GM23248 (cell line): ENCODE measurements around the gene GALNT18. TPM values are rescaled to one million over a fixed set of nuclear protein-coding genes. Genes with fewer than 3 reads are reported as not detected.

Source experiments
- DNase-seq: peaks from one replicate; pipeline ENCODE4 v3.0.0-alpha.2; 2015
- H2AFZ ChIP-seq: fragments of 200-600 bp; sonication (generic); 2 replicates; pipeline ENCODE4 v1.6.1; 2016; ENCODE audit warnings: antibody characterized with exemption
- H3F3A ChIP-seq: fragments of 200-600 bp; sonication (generic); 2 replicates; pipeline ENCODE4 v1.6.1; 2016; ENCODE audit warnings: mild to moderate bottlenecking, antibody characterized with exemption, mixed run types; ENCODE audit not compliant: insufficient read depth
- H3K27ac ChIP-seq: fragments of 200-600 bp; sonication (generic); 2 replicates; pipeline ENCODE4 v1.5.1; 2016; ENCODE audit warnings: mild to moderate bottlenecking
- H3K27me3 ChIP-seq: fragments of 200-600 bp; sonication (generic); replicated peaks from 2 replicates; pipeline ENCODE4 v1.6.1; 2016; ENCODE audit warnings: mild to moderate bottlenecking; ENCODE audit not compliant: insufficient read depth
- H3K36me3 ChIP-seq: fragments of 200-600 bp; sonication (generic); 2 replicates; pipeline ENCODE4 v1.6.1; 2016; ENCODE audit warnings: low read depth, mild to moderate bottlenecking
- H3K4me1 ChIP-seq: fragments of 200-600 bp; sonication (generic); 2 replicates; pipeline ENCODE4 v1.6.1; 2016; ENCODE audit warnings: mild to moderate bottlenecking; ENCODE audit not compliant: insufficient read depth
- H3K4me2 ChIP-seq: fragments of 200-600 bp; sonication (generic); one replicate; pipeline ENCODE4 v1.6.1; 2016; ENCODE audit warnings: mild to moderate bottlenecking; ENCODE audit not compliant: unreplicated experiment
- H3K4me3 ChIP-seq: fragments of 200-600 bp; sonication (generic); 2 replicates; pipeline ENCODE4 v1.5.1; 2016; ENCODE audit warnings: mild to moderate bottlenecking
- H3K79me2 ChIP-seq: fragments of 200-600 bp; sonication (generic); 2 replicates; pipeline ENCODE4 v1.6.1; 2016; ENCODE audit warnings: mild to moderate bottlenecking; ENCODE audit not compliant: insufficient read depth
- H3K9ac ChIP-seq: fragments of 200-600 bp; sonication (generic); 2 replicates; pipeline ENCODE4 v1.6.1; 2016; ENCODE audit warnings: mild to moderate bottlenecking
- H3K9me2 ChIP-seq: fragments of 200-600 bp; sonication (generic); 2 replicates; pipeline ENCODE4 v1.6.1; 2016; ENCODE audit warnings: mixed run types, mild to moderate bottlenecking, moderate library complexity; ENCODE audit not compliant: insufficient read depth
- H3K9me3 ChIP-seq: fragments of 200-600 bp; sonication (generic); one replicate; pipeline ENCODE4 v1.6.1; 2017; ENCODE audit warnings: low read depth
- H4K20me1 ChIP-seq: fragments of 200-600 bp; sonication (generic); 2 replicates; pipeline ENCODE4 v1.6.0; 2016; ENCODE audit not compliant: insufficient read depth
- EZH2 ChIP-seq: fragments of 200-600 bp; sonication (generic); IDR thresholded peaks from 2 replicates; pipeline ENCODE4 v1.6.1; 2018; ENCODE audit warnings: antibody characterized with exemption, mild to moderate bottlenecking; ENCODE audit not compliant: insufficient read depth, poor library complexity, severe bottlenecking
- EZH2phosphoT487 ChIP-seq: fragments of 200-600 bp; sonication (generic); IDR thresholded peaks from 2 replicates; pipeline ENCODE4 v1.6.1; 2018; ENCODE audit warnings: antibody characterized with exemption, moderate library complexity, mild to moderate bottlenecking, low read depth; ENCODE audit not compliant: insufficient read depth
- WGBS, 2 experiments: methylation state at CpG; one replicate each; pipeline ENCODE4 v1.1.6; 2015 to 2017; ENCODE audit warnings: low lambda C conversion rate in 2 of 2, low coverage in 1 of 2; ENCODE audit errors: missing lambda C conversion rate in 2 of 2; 5-methylcytosine and 5-hydroxymethylcytosine counted together
- in situ Hi-C: fragments of 300-500 bp; cut with MboI; formaldehyde crosslinking; loops from 2 replicates; pipeline ENCODE4 v1.15.0; 2020
- polyA plus RNA-seq: library from polyadenylated mRNA; unstranded; fragments of >200 nt; fragmentation: Nextera tagmentation; extraction: Ambion mirVana; gene quantifications from 2 replicates; pipeline ENCODE4 v1.2.1, GENCODE V29; 2016
- total RNA-seq: library from RNA; depleted of rRNA; stranded (reverse); fragments of >200 nt; shearing (Covaris generic); gene quantifications from 2 replicates; pipeline ENCODE4 v1.2.3, GENCODE V29; 2014

The GALNT18 gene
- total and polyA plus RNA-seq, 2 experiments from 2014 or later, result 4.1 to 5.6 TPM

- TF ChIP-seq EZH2 (no peak), EZH2phosphoT487 (no peak)
- Histone ChIP-seq H3K9me3 (no peaks in the 10 kb centered on the region), H3K36me3 (no peaks in the 10 kb centered on the region), H2AFZ (peak overlapping the region; percentile 17; the same call in 1 of the 2 replicates), H3K27me3 (no peaks in the 10 kb centered on the region), H3K79me2 (no peaks in the 10 kb centered on the region), H3K9me2 (no peaks in the 10 kb centered on the region), H4K20me1 (no peaks in the 10 kb centered on the region), H3K9ac (peak overlapping the region; percentile 49), H3K4me1 (peaks cover 26% of the 10 kb centered on the region), H3K4me3 (peak overlapping the region; percentile 44), H3K27ac (peak overlapping the region; percentile 61), H3F3A (peaks cover 23% of the 10 kb centered on the region), H3K4me2 (peak overlapping the region; percentile 72)
- 16 to 21% methylated on average over 5 of the region's 5 CpGs for WGBS, 2 experiments
- DNase-seq, result peak; percentile 92
- in situ Hi-C loops, result no loop called here
These were observed 37.3 kb downstream of the GALNT18 start for GRCh38 chr11:11584530-11584810.

- 51 to 60% methylated on average over 9 of the region's 9 CpGs for WGBS, 2 experiments
- Histone ChIP-seq H3K36me3 (no peaks in the 10 kb centered on the region), H3K4me3 (peak overlapping the region; percentile 44; the same call in 1 of the 2 replicates), H3K9me3 (no peaks in the 10 kb centered on the region), H3K27ac (peak overlapping the region; percentile 61), H3K79me2 (no peaks in the 10 kb centered on the region), H2AFZ (peak overlapping the region; percentile 17; the same call in 1 of the 2 replicates), H3K4me1 (peaks cover 25% of the 10 kb centered on the region), H3K27me3 (no peaks in the 10 kb centered on the region), H3K9me2 (no peaks in the 10 kb centered on the region), H3K9ac (peak overlapping the region; percentile 25; the same call in 1 of the 2 replicates), H3F3A (peaks cover 23% of the 10 kb centered on the region), H4K20me1 (no peaks in the 10 kb centered on the region), H3K4me2 (peak overlapping the region; percentile 72)
- in situ Hi-C loops, result no loop called here
- DNase-seq, result no peak
- TF ChIP-seq EZH2phosphoT487 (no peak), EZH2 (no peak)
These were observed 37.8 kb downstream of the GALNT18 start for GRCh38 chr11:11583801-11584529.

- in situ Hi-C loops, result no loop called here
- H4K20me1 ChIP-seq, result no peaks in the 10 kb centered on the region
These were observed 39.6 kb downstream of the GALNT18 start for GRCh38 chr11:11582011-11582701.

GRCh38 chr11:11581481-11581880 is 40.3 kb downstream of the GALNT18 start:
- TF ChIP-seq EZH2phosphoT487, result no peak
- no peak for TF ChIP-seq EZH2
- 68 to 88% methylated on average over 3 to 4 of the region's 4 CpGs for WGBS, 2 experiments
- in situ Hi-C loops, result no loop called here
- DNase-seq, result no peak
- H3K9me3 ChIP-seq, result no peaks in the 10 kb centered on the region
- H3K4me3 ChIP-seq, result no peak overlapping the region
- H3K4me1 ChIP-seq, result peaks cover 21% of the 10 kb centered on the region
- no peaks in the 10 kb centered on the region for H4K20me1 ChIP-seq
- no peaks in the 10 kb centered on the region for H3K27me3 ChIP-seq
- H3F3A ChIP-seq, result peaks cover 23% of the 10 kb centered on the region
- no peak overlapping the region for H3K4me2 ChIP-seq
- no peaks in the 10 kb centered on the region for H3K9me2 ChIP-seq
- no peaks in the 10 kb centered on the region for H3K79me2 ChIP-seq
- H3K36me3 ChIP-seq, result no peaks in the 10 kb centered on the region
- no peak overlapping the region for H3K9ac ChIP-seq
- no peak overlapping the region for H3K27ac ChIP-seq
- no peak overlapping the region for H2AFZ ChIP-seq

More at GRCh38 chr11:11582011-11582701, 39.6 kb downstream of the GALNT18 start:
- Histone ChIP-seq H3K4me1 (peaks cover 21% of the 10 kb centered on the region), H3K4me3 (no peak overlapping the region), H2AFZ (no peak overlapping the region), H3F3A (peaks cover 23% of the 10 kb centered on the region), H3K36me3 (no peaks in the 10 kb centered on the region), H3K27me3 (no peaks in the 10 kb centered on the region), H3K9ac (no peak overlapping the region), H3K9me3 (no peaks in the 10 kb centered on the region), H3K9me2 (no peaks in the 10 kb centered on the region), H3K4me2 (no peak overlapping the region), H3K27ac (no peak overlapping the region), H3K79me2 (no peaks in the 10 kb centered on the region)
- no peak for DNase-seq
- WGBS, 2 experiments, result 74 to 87% methylated on average over 5 of the region's 5 CpGs
- TF ChIP-seq EZH2 (no peak), EZH2phosphoT487 (no peak)
